Measurements from ENCODE around the gene PRND.

Gene PRND

GRCh38 chr20:4728120-4728760 is 6.5 kb downstream of the PRND start:
- no peak for TF ChIP-seq CTCF (conservative IDR thresholded peaks at IDR 0.05; ENCODE audit: control insufficient read depth, insufficient read depth, low read depth, low read length)
- no peak overlapping the region for H3K4me3 ChIP-seq (ENCODE audit: control insufficient read depth, low read depth, low read length)
- DNase-seq (ENCODE audit: low read depth), result peak; percentile 37

GRCh38 chr20:4729265-4729664 is 7.6 kb downstream of the PRND start:
- DNase-seq (ENCODE audit: low read depth), result peak; percentile 17
- TF ChIP-seq CTCF (conservative IDR thresholded peaks at IDR 0.05; ENCODE audit: control insufficient read depth, insufficient read depth, low read depth, low read length), result no peak
- H3K4me3 ChIP-seq (ENCODE audit: control insufficient read depth, low read depth, low read length), result no peak overlapping the region

- DNase-seq (ENCODE audit: low read depth), result peak; percentile 6
- TF ChIP-seq CTCF (conservative IDR thresholded peaks at IDR 0.05; ENCODE audit: control insufficient read depth, insufficient read depth, low read depth, low read length), result no peak
- H3K4me3 ChIP-seq (ENCODE audit: control insufficient read depth, low read depth, low read length), result no peak overlapping the region
Measured at GRCh38 chr20:4730780-4731179, 9.1 kb downstream of the PRND start.

- H3K4me3 ChIP-seq (ENCODE audit: control insufficient read depth, low read depth, low read length), result no peak overlapping the region
- no peak for TF ChIP-seq CTCF (conservative IDR thresholded peaks at IDR 0.05; ENCODE audit: control insufficient read depth, insufficient read depth, low read depth, low read length)
- DNase-seq (ENCODE audit: low read depth), result no peak
Measured at GRCh38 chr20:4736875-4737274, 15.2 kb downstream of the PRND start.

GRCh38 chr20:4737857-4738627 is 16.3 kb downstream of the PRND start:
- no peak for DNase-seq (ENCODE audit: low read depth)
- H3K4me3 ChIP-seq (ENCODE audit: control insufficient read depth, low read depth, low read length), result no peak overlapping the region
- no peak for TF ChIP-seq CTCF (conservative IDR thresholded peaks at IDR 0.05; ENCODE audit: control insufficient read depth, insufficient read depth, low read depth, low read length)

GRCh38 chr20:4740774-4741431 is 19.2 kb downstream of the PRND start:
- peak; percentile 49 for DNase-seq (ENCODE audit: low read depth)
- TF ChIP-seq CTCF (conservative IDR thresholded peaks at IDR 0.05; ENCODE audit: control insufficient read depth, insufficient read depth, low read depth, low read length), result peak; percentile 75
- no peak overlapping the region for H3K4me3 ChIP-seq (ENCODE audit: control insufficient read depth, low read depth, low read length)
